Stimulated activated CD4-positive, alpha-beta T cell treated with anti-CD3 and anti-CD28 coated beads, Interleukin-4, amount 100 ng/mL, for 24 hours (primary cell): Measurements from ENCODE around the gene PSMC3IP.
"Not testable (repeated sequence)": the region's sequence is repeated elsewhere in the genome, so short reads cannot be mapped to it uniquely, and the experiment has no call there.

Source experiments
- DNase-seq: peaks from one replicate; pipeline ENCODE4 v3.0.0-alpha.2; 2020

PSMC3IP gene

DNA sequence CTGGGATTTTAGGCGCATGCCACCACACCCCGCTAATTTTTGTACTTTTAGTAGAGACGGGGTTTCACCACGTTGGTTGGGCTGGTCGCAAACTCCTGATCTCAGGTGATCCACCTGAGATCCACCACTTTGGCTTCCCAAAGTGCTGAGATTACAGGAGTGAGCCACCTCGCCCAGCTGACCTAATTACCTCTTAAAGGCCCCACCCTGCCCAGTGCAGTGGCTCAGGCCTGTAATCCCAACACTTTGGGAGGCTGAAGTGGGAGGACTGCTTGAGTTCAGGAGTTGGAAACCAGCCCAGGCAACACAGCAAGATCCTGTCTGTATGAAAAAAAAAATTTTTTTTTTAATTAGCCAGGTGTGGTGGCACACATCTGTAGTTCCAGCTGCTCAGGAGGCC is 18.5 kb downstream of the PSMC3IP start:
- DNase-seq = no peak

- DNase-seq = not testable (repeated sequence)
Observed at GRCh38 chr17:42555961-42556617, 21.4 kb downstream of the PSMC3IP start.

DNA sequence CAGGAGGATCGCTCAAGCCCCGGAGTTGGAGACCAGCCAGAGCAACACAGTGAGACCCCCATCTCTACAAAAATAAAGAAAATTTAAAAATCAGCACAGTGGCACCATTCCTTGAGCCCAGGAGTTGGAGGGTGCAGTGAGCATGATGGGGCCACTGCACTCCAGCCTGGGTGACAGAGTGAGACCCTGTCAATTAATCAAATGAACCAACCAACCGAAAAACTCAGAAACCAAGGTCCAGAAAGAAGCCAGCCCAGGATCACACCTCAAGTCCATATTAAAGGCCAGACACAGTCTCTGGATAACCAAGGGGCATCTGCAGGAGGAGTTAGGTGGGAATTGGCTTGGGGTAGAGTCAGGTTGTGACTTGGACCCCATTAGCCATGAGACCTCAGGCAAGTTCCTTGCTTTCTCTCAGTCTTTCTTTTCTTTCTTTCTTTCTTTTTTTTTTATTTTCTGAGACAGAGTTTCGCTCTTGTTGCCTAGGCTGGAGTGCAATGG is 22.4 kb downstream of the PSMC3IP start:
- no peak for DNase-seq

- DNase-seq = peak; percentile 72
Observed at GRCh38 chr17:42554250-42555121, 23.0 kb downstream of the PSMC3IP start.

DNA sequence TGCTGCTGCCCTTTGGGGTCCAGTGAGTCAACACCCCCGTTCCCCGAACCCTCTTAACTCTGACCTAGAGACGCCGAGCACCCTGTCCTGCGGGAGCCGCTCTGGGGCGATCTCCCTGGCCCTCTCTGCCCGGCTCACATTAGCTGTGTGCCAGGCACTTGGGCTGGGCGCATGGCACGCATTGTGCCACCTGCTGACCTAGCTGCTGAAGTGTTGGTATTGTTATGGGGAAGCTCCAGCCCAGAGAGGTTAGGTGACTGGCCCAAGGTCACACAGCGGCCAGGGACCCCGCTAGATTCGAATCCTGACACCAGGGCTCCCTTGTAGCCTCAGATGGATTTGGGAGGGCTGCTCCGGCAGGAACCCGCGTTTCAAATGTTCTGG is 23.7 kb downstream of the PSMC3IP start:
- no peak for DNase-seq

DNA sequence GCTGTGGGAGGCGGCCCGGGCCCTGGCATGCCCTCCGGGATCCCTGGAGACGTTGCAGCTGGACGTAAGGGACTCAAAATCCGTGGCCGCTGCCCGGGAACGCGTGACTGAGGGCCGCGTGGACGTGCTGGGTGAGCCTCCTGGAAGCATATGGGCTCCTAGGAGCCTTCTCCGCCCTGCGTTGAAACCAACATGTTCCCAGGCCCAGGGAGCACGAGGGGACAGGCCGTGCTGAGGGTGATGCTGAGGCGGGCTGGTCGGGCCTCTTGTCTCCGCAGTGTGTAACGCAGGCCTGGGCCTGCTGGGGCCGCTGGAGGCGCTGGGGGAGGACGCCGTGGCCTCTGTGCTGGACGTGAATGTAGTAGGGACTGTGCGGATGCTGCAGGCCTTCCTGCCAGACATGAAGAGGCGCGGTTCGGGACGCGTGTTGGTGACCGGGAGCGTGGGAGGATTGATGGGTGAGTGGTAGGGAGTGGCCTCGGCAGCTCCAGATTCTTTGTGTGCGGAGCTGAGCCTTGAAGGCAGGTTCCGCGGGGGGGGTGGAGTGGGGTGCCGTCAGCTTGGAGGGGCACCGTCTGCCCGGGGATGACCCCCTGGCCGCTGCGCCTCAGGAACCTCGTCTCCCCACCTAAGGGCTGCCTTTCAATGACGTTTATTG is 24.2 kb downstream of the PSMC3IP start:
- no peak for DNase-seq

GRCh38 chr17:42552736-42553135 is 24.8 kb downstream of the PSMC3IP start, which contains the start of gene HSD17B1:
HSD17B1 (plus strand) TSS chr17:42552923; CDS start chr17:42552934, 11 bp downstream.
- not testable (repeated sequence) for DNase-seq

DNA sequence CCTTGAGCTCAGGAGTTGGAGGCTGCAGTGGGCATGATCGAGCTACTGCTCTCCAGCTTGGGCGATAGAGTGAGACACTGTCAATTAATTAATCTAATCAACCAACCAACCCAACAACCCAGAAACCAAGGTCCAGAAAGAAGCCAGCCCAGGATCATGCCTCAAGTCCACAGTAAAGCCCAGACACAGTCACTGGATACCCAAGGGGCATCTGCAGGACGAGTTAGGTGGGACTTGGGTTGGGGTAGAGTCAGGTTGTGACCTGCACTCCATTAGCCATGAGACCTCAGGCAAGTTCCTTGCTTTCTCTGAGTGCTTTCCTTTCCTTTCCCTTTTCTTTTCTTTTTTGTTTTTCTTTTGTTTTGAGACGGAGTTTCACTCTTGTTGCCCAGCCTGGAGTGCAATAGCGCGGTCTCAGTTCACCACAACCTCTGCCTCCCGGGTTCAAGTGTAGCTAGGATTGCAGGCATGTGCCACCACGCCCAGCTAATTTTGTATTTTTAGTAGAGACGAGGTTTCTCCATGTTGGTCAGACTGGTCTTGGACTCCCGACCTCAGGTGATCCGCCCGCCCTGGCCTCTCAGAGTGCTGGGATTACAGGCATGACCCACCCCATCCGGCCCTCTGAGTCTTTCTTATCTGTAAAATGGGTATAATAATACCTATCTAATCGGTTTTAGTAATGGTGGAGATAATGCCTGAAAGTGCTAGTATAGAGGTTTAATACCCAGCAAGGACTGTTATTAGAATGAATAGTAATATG is 28.4 kb downstream of the PSMC3IP start:
- DNase-seq = no peak

GRCh38 chr17:42548070-42548837 is 29.3 kb downstream of the PSMC3IP start:
- peak; percentile 79 for DNase-seq

DNA sequence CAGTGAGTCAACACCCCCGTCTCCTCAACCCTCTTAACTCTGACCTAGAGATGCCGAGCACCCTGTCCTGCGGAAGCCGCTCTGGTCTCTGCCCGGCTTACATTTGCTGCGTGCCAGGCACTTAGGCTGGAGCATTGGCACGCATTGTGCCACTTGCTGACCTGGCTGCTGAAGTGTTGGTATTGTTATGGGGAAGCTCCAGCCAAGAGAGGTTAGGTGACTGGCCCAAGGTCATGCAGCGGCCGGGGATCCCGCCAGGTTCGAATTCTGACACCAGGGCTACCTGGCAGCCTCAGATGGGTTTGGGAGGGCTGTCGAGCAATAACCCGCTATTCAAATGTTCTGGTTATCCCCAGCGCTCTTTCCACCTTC is 29.8 kb downstream of the PSMC3IP start:
- no peak for DNase-seq

DNA sequence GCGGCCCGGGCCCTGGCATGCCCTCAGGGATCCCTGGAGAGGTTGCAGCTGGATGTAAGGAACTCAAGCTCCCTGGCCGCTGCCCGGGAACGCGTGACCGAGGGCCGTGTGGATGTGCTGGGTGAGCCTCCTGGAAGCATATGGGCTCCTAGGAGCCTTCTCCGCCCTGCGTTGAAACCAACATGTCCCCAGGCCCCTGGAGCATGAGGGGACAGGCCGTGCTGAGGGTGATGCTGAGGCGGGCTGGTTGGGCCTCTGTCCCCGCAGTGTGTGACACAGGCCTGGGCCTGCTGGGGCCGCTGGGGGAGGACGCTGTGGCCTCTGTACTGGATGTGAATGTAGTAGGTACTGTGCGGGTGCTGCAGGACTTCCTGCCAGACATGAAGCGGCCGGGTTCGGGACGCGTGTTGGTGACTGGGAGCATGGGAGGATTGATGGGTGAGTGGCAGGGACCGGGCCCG is 30.5 kb downstream of the PSMC3IP start:
- DNase-seq = no peak

DNA sequence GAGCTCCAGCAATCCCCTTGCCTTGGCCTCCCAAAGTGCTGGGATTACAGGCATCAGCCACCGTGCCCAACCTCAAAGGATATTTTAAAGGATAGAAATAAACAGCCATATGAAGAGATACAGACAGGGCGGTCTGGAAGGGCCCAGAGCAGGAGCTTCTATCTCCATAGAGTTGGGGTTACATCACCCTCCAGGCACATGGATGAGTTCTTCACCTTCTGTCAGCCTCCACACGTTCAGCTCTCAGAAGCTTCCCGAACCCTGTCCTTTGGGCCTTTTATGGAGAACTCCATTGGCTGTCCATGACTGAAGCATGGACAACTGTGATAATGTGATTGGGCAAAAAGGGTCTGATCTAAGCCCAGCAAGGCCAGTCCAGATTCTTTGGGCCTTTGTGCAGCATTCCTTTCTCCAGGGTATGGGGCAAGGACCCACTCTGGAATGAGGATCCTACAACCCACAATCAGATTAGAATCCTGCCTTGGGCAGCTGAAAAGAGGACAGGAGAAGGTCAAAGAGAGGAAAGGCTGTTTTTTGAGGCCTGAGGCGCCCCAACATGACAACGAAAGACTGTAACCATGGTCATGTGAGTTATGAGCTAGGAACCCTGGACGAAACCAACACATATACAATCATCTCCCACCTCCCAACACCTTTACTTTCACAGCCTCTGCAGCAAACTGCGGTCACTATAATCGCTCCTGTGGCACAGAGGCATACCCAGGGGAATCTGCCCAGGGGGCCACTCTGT is 31.6 kb downstream of the PSMC3IP start:
- DNase-seq = not testable (repeated sequence)

DNA sequence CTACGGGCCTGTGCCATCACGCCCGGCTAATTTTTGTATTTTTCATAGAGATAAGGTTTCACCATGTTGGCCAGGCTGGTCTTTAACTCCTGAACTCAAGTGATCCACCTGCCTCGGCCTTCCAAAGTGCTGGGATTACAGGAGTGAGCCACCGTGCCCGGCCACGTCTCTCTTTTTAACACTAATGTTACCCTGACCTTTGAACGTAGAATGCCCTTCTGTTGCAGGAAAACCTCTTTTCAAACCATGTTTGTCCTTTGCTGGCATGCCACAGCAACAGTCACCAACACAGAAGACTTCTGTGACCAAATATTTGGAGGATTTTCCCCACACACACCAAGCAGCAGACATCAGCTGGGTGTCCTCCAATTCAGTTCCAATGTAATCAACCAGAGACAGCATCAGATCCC is 32.6 kb downstream of the PSMC3IP start:
- no peak for DNase-seq

DNA sequence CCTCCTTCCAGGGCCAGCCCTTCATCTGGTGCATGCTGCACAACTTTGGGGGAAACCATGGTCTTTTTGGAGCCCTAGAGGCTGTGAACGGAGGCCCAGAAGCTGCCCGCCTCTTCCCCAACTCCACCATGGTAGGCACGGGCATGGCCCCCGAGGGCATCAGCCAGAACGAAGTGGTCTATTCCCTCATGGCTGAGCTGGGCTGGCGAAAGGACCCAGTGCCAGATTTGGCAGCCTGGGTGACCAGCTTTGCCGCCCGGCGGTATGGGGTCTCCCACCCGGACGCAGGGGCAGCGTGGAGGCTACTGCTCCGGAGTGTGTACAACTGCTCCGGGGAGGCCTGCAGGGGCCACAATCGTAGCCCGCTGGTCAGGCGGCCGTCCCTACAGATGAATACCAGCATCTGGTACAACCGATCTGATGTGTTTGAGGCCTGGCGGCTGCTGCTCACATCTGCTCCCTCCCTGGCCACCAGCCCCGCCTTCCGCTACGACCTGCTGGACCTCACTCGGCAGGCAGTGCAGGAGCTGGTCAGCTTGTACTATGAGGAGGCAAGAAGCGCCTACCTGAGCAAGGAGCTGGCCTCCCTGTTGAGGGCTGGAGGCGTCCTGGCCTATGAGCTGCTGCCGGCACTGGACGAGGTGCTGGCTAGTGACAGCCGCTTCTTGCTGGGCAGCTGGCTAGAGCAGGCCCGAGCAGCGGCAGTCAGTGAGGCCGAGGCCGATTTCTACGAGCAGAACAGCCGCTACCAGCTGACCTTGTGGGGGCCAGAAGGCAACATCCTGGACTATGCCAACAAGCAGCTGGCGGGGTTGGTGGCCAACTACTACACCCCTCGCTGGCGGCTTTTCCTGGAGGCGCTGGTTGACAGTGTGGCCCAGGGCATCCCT is 34.1 kb downstream of the PSMC3IP start:
- DNase-seq = no peak

DNA sequence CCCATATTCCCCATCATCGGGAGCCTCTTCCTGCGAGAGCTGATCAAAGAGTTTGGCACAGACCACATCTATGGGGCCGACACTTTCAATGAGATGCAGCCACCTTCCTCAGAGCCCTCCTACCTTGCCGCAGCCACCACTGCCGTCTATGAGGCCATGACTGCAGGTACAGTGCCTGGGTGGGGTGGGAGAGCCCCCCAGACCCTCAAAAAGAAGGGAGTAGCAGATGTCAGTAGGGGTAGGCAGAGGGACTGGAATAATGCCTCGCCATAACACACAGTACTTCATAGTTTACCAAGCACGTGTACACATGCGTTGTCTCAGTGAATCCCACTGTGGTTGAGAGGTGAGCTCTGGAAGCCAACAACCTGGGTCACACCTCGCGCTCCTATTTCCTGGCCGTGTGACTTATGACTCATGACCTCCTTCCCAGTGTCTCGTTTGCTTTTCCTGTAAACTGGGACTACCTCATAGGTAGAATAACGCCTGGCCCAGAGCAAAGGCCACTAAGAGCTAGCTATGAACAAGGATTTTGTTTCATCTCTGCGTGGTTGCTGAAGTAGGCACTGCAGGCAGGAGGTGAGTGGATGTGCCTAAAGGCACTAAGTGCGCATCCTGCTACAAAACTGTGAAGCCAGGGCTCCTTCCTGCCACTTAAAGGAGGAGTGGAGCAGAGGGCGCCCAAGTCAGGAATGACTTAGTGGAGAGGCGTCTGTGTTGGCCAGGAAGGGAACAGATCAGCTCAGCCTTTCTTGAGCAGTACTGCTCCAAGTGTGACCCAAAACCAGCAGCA is 36.3 kb downstream of the PSMC3IP start:
- no peak for DNase-seq

DNA sequence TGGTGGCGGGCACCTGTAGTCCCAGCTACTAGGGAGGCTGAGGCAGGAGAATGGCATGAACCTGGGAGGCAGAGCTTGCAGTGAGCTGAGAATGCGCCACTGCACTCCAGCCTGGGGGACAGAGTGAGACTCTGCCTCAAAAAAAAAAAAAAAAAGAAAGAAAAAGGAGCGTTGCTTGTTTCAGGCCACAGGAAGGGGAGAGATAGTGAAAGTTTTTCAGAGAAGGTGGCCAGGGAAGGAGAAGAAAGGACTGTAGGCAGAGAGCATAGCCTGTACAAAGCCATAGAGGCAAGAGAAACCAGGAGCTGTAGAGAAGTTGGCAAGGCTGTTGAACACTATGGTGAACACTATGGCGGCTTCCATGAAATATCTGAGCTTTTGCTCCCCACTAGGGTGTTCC is 37.0 kb downstream of the PSMC3IP start:
- DNase-seq = not testable (repeated sequence)

DNA sequence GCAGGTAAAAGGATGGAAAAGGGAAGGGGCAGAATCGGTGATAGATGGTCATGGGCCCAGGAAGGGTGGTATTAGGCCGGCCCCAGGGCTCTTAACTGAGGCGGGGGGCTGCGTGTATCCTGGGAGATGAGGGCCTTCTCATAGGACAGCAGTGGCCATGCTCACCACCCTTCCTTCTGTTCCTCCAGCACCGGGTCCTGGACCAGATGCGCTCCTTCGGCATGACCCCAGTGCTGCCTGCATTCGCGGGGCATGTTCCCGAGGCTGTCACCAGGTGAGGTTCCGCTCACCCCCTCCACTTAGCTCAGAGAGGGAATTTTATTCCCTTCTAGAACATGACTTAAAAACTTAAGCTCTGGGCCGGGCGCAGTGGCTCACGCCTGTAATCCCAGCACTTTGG is 39.0 kb downstream of the PSMC3IP start:
- no peak for DNase-seq

DNA sequence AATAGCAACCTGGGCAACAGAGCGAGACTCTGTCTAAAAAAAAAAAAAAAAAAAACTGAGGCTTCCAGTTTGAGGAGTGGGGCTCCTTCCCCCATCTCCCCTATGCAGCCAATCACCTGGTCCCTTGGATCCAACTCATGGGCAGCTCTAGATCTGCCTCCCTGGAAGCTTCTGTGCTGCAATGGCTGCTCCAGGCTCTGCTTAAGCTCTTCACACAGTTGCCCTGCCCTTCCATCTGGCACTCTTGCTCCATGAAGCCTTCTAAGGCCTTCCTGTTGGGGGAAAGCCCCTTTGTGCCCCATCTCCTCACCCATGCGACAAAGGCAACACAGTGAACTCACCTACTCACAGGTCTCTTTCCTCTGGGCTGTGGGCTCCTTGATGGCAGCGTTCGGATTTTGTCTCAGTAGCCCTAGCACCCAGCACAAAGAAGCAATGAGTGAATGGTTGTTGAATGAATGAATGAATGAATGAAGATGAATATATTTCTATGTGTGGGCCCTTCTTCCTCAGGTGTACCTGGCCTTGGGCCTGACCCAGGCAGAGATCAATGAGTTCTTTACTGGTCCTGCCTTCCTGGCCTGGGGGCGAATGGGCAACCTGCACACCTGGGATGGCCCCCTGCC is 39.6 kb downstream of the PSMC3IP start:
- DNase-seq = no peak
